WI38 (cell line): ENCODE results near the gene CCL7.

ENCODE experiments used
- H3K4me3 ChIP-seq: 2 replicates; pipeline ENCODE4 v1.5.1; 2011; ENCODE audit warnings: low read depth, mild to moderate bottlenecking, control low read depth, low read length
- CTCF ChIP-seq: IDR thresholded peaks from 2 replicates; pipeline ENCODE4 v1.5.1; 2012; ENCODE audit warnings: low read depth, mild to moderate bottlenecking, control low read depth, low read length

Gene CCL7

GRCh38 chr17:34241062-34241461 lies 29.0 kb upstream of the CCL7 start:
- TF ChIP-seq CTCF = no peak
- no peak overlapping the region for H3K4me3 ChIP-seq

- no peak for TF ChIP-seq CTCF
- no peak overlapping the region for H3K4me3 ChIP-seq
Measured at GRCh38 chr17:34242587-34243363, 27.2 kb upstream of the CCL7 start.

- TF ChIP-seq CTCF = no peak
- H3K4me3 ChIP-seq = no peak overlapping the region
Measured at GRCh38 chr17:34243364-34244320, 26.4 kb upstream of the CCL7 start.

- H3K4me3 ChIP-seq = no peak overlapping the region
- no peak for TF ChIP-seq CTCF
Measured at GRCh38 chr17:34245351-34245905, 24.6 kb upstream of the CCL7 start.

DNA sequence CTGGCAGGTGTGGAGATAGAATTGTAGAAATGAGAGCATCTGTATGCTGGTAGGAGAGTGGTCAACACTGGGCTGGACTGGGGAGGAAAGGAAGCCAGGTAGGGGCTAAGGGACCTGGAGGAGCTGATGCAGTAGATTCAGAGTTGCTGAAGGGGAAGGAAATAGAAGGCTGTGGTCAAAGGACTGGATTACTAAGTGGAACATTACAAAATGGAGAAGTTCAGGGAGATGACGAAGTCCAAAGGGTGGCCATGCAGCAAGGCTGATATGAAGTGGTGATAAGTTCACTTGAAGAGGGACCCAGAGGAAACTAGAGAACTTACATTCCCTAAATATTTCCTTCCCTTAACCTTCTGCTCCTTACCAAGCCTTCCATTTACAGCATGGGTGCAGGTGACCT lies 23.6 kb upstream of the CCL7 start:
- no peak for TF ChIP-seq CTCF
- H3K4me3 ChIP-seq = no peak overlapping the region

DNA sequence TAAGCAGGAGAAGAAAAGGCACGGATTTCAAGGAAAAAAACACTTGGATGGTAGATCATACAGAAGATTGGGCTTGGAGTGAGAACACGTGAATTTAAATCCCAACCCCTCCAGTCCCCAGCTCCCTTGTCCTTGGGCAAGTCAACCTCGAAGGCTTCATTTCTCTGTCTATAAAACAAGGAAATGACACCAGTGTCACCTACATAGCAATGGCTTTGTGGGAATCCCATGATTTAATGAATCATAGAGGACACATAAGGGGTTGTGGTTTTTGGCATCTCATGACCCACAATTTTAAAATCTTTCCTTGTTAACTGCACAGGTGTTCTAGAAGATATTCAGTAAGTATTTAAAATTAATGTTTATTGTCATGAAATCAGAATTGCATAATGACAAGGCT lies 23.1 kb upstream of the CCL7 start:
- H3K4me3 ChIP-seq = no peak overlapping the region
- TF ChIP-seq CTCF = no peak
